Activated CD4-positive, alpha-beta T cell treated with anti-CD3 and anti-CD28 coated beads, Interleukin-2, Interleukin-6, amounts not matched to agents 100 ng/mL and 50 ng/mL, durations not matched to agents 16 hours and 8 hours (primary cell): ENCODE results near the gene C16orf92.

ENCODE experiments used
- DNase-seq: peaks from one replicate; pipeline ENCODE4 v3.0.0-alpha.2; 2020

The C16orf92 gene

GRCh38 chr16:30022887-30023286 lies at the start of gene C16orf92:
C16orf92 (plus strand) TSS chr16:30023198; CDS start chr16:30023341, 143 bp downstream.
- no peak for DNase-seq

- peak; percentile 99 for DNase-seq
These were observed 49.4 kb upstream of the C16orf92 start, which contains the start of gene TAOK2 for GRCh38 chr16:29973384-29974246. TAOK2 (plus strand) TSS chr16:29973868; CDS start chr16:29977773, 3,905 bp downstream.

- peak; percentile 31 for DNase-seq
These were observed 48.5 kb upstream of the C16orf92 start for GRCh38 chr16:29974291-29975133.

GRCh38 chr16:29975134-29975538 lies 47.9 kb upstream of the C16orf92 start:
- DNase-seq: no peak

- DNase-seq: no peak
These were observed 47.0 kb upstream of the C16orf92 start for GRCh38 chr16:29975811-29976511.

- no peak for DNase-seq
These were observed 45.8 kb upstream of the C16orf92 start for GRCh38 chr16:29977063-29977825.

GRCh38 chr16:29978081-29978480 lies 44.9 kb upstream of the C16orf92 start:
- DNase-seq: no peak

- no peak for DNase-seq
These were observed 44.3 kb upstream of the C16orf92 start for GRCh38 chr16:29978564-29979270.

GRCh38 chr16:29982560-29983419 lies 40.2 kb upstream of the C16orf92 start:
- no peak for DNase-seq

GRCh38 chr16:29983420-29984136 lies 39.4 kb upstream of the C16orf92 start:
- DNase-seq: no peak

- no peak for DNase-seq
These were observed 38.7 kb upstream of the C16orf92 start for GRCh38 chr16:29984137-29984763.

GRCh38 chr16:29984764-29985147 lies 38.2 kb upstream of the C16orf92 start:
- no peak for DNase-seq

GRCh38 chr16:29985271-29985811 lies 37.7 kb upstream of the C16orf92 start:
- no peak for DNase-seq

GRCh38 chr16:29986231-29986630 lies 36.8 kb upstream of the C16orf92 start:
- DNase-seq: no peak

- DNase-seq: no peak
These were observed 36.1 kb upstream of the C16orf92 start for GRCh38 chr16:29986931-29987330.

GRCh38 chr16:29987371-29988085 lies 35.5 kb upstream of the C16orf92 start:
- DNase-seq: no peak

- DNase-seq: no peak
These were observed 34.5 kb upstream of the C16orf92 start for GRCh38 chr16:29988346-29989075.
